Measurements from ENCODE around the gene ROBO1. TPM values are rescaled to one million over a fixed set of nuclear protein-coding genes. Genes with fewer than 3 reads are reported as not detected.

The ROBO1 gene
- total and polyA plus RNA-seq, 2 donors (not counting 1 experiment from before 2014, with no cell fraction given), result 0.27 to 3.2 TPM

DNA sequence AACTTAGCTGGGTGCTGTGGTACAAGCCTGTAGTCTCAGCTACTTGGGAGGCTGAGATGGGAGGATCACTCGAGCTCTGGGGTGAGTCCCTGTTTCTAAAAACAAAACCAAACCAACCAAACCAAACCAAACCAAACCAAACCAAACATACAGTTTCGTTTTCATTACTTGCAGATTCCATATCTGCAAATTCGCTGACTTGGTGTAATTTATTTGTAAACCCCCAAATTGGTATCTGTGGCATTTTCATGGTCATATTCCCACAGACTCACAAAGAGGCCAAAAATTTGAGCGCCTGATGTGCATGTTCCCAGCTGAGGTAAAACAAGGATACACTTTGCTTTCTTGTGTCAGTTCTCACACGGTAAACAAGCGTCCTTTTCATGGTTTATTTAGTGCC, 1138.3 kb downstream of the ROBO1 start:
- H3K9me3 Mint-ChIP-seq (ENCODE audit: insufficient read depth), result no peaks in the 10 kb centered on the region
- H3K27ac ChIP-seq (ENCODE audit: low read length in 2 of 2), result no peak overlapping the region
- no peak overlapping the region for H3K4me3 ChIP-seq (ENCODE audit: control extremely low read depth in 1 of 5, extremely low read depth in 1 of 5, insufficient read depth in 1 of 5, low read depth in 2 of 5, low read length in 4 of 5)

GRCh38 chr3:78621061-78621716, 1146.6 kb downstream of the ROBO1 start:
- Histone ChIP-seq H3K9me3 (ENCODE audit: control extremely low read depth in 1 of 3, control insufficient read depth in 2 of 3, insufficient read depth in 1 of 3, low read length in 2 of 3) (no peaks in the 10 kb centered on the region), H3K4me1 (ENCODE audit: control insufficient read depth in 2 of 2, insufficient read depth in 2 of 2, low read length in 2 of 2) (no peaks in the 10 kb centered on the region), H3K36me3 (replicated peaks in 1 of 2; ENCODE audit: control extremely low read depth in 1 of 2, control insufficient read depth in 1 of 2, extremely low read depth in 1 of 2, insufficient read depth in 2 of 2, low read length in 1 of 2) (no peaks in the 10 kb centered on the region), H3K27ac (ENCODE audit: low read length in 2 of 2) (no peak overlapping the region), H4K20me1 (ENCODE audit: control insufficient read depth, insufficient read depth, low read length, poor library complexity, severe bottlenecking) (no peaks in the 10 kb centered on the region), H2AFZ (ENCODE audit: insufficient read depth, low read depth, low read length, poor library complexity, severe bottlenecking) (no peak overlapping the region), H3K4me3 (ENCODE audit: control extremely low read depth in 1 of 5, extremely low read depth in 1 of 5, insufficient read depth in 1 of 5, low read depth in 2 of 5, low read length in 4 of 5) (no peak overlapping the region), H3K9ac (ENCODE audit: low read length) (no peak overlapping the region), H3K4me2 (replicated peaks; ENCODE audit: low read depth, low read length, poor library complexity, severe bottlenecking) (no peak overlapping the region), H3K79me2 (ENCODE audit: control insufficient read depth, insufficient read depth, low read length) (no peaks in the 10 kb centered on the region), H3K27me3 (replicated peaks in 1 of 4; ENCODE audit: control extremely low read depth in 1 of 4, control insufficient read depth in 3 of 4, insufficient read depth in 4 of 4, low read length in 3 of 4) (no peaks in the 10 kb centered on the region)
- ChIA-PET POLR2A (no interaction called here), CTCF (no interaction called here)
- Mint-ChIP-seq H3K27me3 (no peaks in the 10 kb centered on the region), H3K4me1 (no peaks in the 10 kb centered on the region), H3K9me3 (ENCODE audit: insufficient read depth) (no peaks in the 10 kb centered on the region), H3K27ac (no peak overlapping the region), H3K4me3 (no peak overlapping the region)
- ATAC-seq (ENCODE audit: low read depth), result no peak
- intact Hi-C loops (cut with micrococcal nuclease), result no loop called here
- no peak for DNase-seq
- no CpG with 5 or more reads among the region's 3 CpGs for WGBS (ENCODE audit: insufficient coverage)
- no peak for TF ChIP-seq CTCF (IDR thresholded peaks at IDR 0.05)
- no peak for TF ChIP-seq EZH2 (IDR thresholded peaks at IDR 0.05; ENCODE audit: borderline replicate concordance, insufficient read depth, low read depth, low read length, poor library complexity, severe bottlenecking)

More for the DNA sequence above, 1138.3 kb downstream of the ROBO1 start:
- no peak overlapping the region for H3K9ac ChIP-seq (ENCODE audit: low read length)
- no peaks in the 10 kb centered on the region for H3K9me3 ChIP-seq (ENCODE audit: control extremely low read depth in 1 of 3, control insufficient read depth in 2 of 3, insufficient read depth in 1 of 3, low read length in 2 of 3)
- ChIA-PET POLR2A (no interaction called here), CTCF (no interaction called here)
- Mint-ChIP-seq H3K4me3 (no peak overlapping the region), H3K4me1 (no peaks in the 10 kb centered on the region), H3K27ac (no peak overlapping the region), H3K27me3 (no peaks in the 10 kb centered on the region)
- no peaks in the 10 kb centered on the region for H3K4me1 ChIP-seq (ENCODE audit: control insufficient read depth in 2 of 2, insufficient read depth in 2 of 2, low read length in 2 of 2)
- whole genome bisulfite sequencing (ENCODE audit: insufficient coverage), result 81% methylated on average over 4 of the region's 6 CpGs
- H3K27me3 ChIP-seq (replicated peaks in 1 of 4; ENCODE audit: control extremely low read depth in 1 of 4, control insufficient read depth in 3 of 4, insufficient read depth in 4 of 4, low read length in 3 of 4), result no peaks in the 10 kb centered on the region
- H2AFZ ChIP-seq (ENCODE audit: insufficient read depth, low read depth, low read length, poor library complexity, severe bottlenecking), result no peak overlapping the region
- no peaks in the 10 kb centered on the region for H3K79me2 ChIP-seq (ENCODE audit: control insufficient read depth, insufficient read depth, low read length)
- intact Hi-C loops (cut with micrococcal nuclease), result no loop called here
- TF ChIP-seq CTCF (IDR thresholded peaks at IDR 0.05) (no peak), EZH2 (IDR thresholded peaks at IDR 0.05; ENCODE audit: borderline replicate concordance, insufficient read depth, low read depth, low read length, poor library complexity, severe bottlenecking) (no peak)
- H4K20me1 ChIP-seq (ENCODE audit: control insufficient read depth, insufficient read depth, low read length, poor library complexity, severe bottlenecking), result no peaks in the 10 kb centered on the region
- ATAC-seq (ENCODE audit: low read depth) (no peak), DNase-seq (no peak)
- H3K4me2 ChIP-seq (replicated peaks; ENCODE audit: low read depth, low read length, poor library complexity, severe bottlenecking), result no peak overlapping the region
- H3K36me3 ChIP-seq (replicated peaks in 1 of 2; ENCODE audit: control extremely low read depth in 1 of 2, control insufficient read depth in 1 of 2, extremely low read depth in 1 of 2, insufficient read depth in 2 of 2, low read length in 1 of 2), result no peaks in the 10 kb centered on the region

All from B cell (primary cell).